Measurements from ENCODE around the gene PIP5K1B. TPM values are rescaled to one million over a fixed set of nuclear protein-coding genes. Genes with fewer than 3 reads are reported as not detected.

Gene PIP5K1B
- total and polyA plus RNA-seq, 2 experiments from 2014 or later: 1.3 to 2.8 TPM

DNA sequence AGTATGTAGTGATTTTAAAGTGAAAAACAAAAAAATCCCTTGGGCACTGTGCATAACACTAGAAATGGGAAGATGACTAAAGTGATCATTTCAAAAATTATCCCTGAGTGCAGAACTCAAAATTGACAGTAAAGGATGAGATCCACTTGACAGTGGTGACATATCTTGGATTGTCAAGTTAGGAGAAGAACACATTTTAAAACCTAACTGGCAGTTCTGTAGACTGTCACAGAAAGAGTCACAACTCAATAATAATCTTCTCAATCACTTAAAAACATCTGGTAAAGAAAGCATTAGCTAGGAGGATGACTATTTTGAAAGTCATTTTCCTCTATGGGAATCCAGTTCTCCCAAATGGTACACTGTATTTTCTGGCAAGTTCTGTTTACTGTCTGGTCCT is 127.1 kb downstream of the PIP5K1B start:
- H3K27me3 ChIP-seq (ENCODE audit: insufficient read depth): no peaks in the 10 kb centered on the region
- ATAC-seq: no peak
- H3K27ac Mint-ChIP-seq: no peak overlapping the region

DNA sequence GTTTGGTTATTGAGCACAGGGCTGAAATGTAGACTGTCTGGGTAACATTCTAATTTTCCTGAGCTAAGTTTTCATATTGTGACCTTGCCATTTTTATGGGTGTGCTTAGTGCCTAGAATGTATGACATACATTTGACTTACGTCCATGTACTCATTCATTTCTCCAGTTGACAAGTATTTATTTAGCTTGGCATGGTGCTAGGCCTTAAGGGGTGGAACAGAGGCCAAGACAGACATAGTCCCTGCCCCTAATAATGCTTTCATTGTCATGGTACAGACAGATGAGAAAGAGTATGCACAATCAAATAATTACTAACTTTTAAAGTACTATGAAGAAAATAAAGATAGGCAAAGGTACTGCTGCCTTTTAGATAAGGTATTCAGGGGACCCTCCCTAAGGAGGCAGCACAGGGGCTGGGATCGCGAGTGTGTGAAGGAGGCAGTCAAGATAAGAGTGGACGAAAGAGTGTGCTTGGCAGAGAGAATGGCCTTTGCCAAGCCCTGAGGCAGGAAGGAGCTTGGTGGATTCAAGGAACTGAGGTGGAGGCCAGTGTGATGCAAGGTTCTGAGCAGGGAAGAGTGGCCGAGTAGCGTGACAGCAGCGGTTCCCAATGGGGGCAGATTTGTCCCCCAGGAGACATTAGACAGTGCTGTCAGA is 128.0 kb downstream of the PIP5K1B start:
- Histone ChIP-seq H3K36me3 (ENCODE audit: insufficient read depth) (no peaks in the 10 kb centered on the region), H3F3A (replicated peaks; ENCODE audit: low read depth) (no peaks in the 10 kb centered on the region), H3K79me2 (replicated peaks; ENCODE audit: insufficient read depth) (no peaks in the 10 kb centered on the region), H3K4me1 (ENCODE audit: insufficient read depth) (peaks cover 10% of the 10 kb centered on the region), H3K27ac (ENCODE audit: low read depth) (no peak overlapping the region), H3K4me3 (no peak overlapping the region), H4K20me1 (replicated peaks; ENCODE audit: insufficient read depth) (no peaks in the 10 kb centered on the region), H3K9me2 (ENCODE audit: insufficient read depth) (no peaks in the 10 kb centered on the region), H2AFZ (no peak overlapping the region), H3K4me2 (no peak overlapping the region), H3K27me3 (ENCODE audit: insufficient read depth) (no peaks in the 10 kb centered on the region)
- Mint-ChIP-seq H3K27me3 (ENCODE audit: insufficient read depth, low read depth, poor library complexity) (peaks cover 4% of the 10 kb centered on the region), H3K4me1 (peaks cover 18% of the 10 kb centered on the region), H3K9me3 (no peaks in the 10 kb centered on the region; the same call in 2 of the 3 replicates), H3K27ac (peak overlapping the region; percentile 80), H3K4me3 (no peak overlapping the region), H3K36me3 (ENCODE audit: low read depth) (no peaks in the 10 kb centered on the region; the same call in 2 of the 3 replicates)
- no peak for DNase-seq (ENCODE audit: low spot score)
- no peak for ATAC-seq
- TF ChIP-seq REST (IDR thresholded peaks at IDR 0.05; ENCODE audit: unreplicated experiment) (no peak), ZNF114 (CRISPR knock-in tag; IDR thresholded peaks at IDR 0.05) (no peak), NANOG (IDR thresholded peaks at IDR 0.05; ENCODE audit: borderline replicate concordance) (no peak), EZH2 (IDR thresholded peaks at IDR 0.05; ENCODE audit: low read depth, unreplicated experiment) (no peak), EZH2phosphoT487 (IDR thresholded peaks at IDR 0.05; ENCODE audit: unreplicated experiment) (no peak), POLR2AphosphoS5 (IDR thresholded peaks at IDR 0.05; ENCODE audit: low read depth) (no peak), STAT1 (IDR thresholded peaks at IDR 0.05; ENCODE audit: unreplicated experiment) (no peak), JUNB (IDR thresholded peaks at IDR 0.05; ENCODE audit: unreplicated experiment) (no peak), ZNF331 (CRISPR knock-in tag; IDR thresholded peaks at IDR 0.05; ENCODE audit: low read depth) (no peak), CTCF (conservative IDR thresholded peaks at IDR 0.05; ENCODE audit: low read depth in 2 of 2) (no peak), CREB1 (CRISPR knock-in tag; IDR thresholded peaks at IDR 0.05; ENCODE audit: low read depth) (no peak)
- TF ChIP-seq, protein P1, sequence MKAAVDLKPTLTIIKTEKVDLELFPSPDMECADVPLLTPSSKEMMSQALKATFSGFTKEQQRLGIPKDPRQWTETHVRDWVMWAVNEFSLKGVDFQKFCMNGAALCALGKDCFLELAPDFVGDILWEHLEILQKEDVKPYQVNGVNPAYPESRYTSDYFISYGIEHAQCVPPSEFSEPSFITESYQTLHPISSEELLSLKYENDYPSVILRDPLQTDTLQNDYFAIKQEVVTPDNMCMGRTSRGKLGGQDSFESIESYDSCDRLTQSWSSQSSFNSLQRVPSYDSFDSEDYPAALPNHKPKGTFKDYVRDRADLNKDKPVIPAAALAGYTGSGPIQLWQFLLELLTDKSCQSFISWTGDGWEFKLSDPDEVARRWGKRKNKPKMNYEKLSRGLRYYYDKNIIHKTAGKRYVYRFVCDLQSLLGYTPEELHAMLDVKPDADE (IDR thresholded peaks at IDR 0.05): no peak

More for the DNA sequence above, 127.1 kb downstream of the PIP5K1B start:
- DNase-seq (ENCODE audit: low spot score): no peak
- Mint-ChIP-seq H3K27me3 (ENCODE audit: insufficient read depth, low read depth, poor library complexity) (peaks cover 4% of the 10 kb centered on the region), H3K9me3 (no peaks in the 10 kb centered on the region; the same call in 2 of the 3 replicates), H3K4me3 (no peak overlapping the region), H3K4me1 (peaks cover 19% of the 10 kb centered on the region), H3K36me3 (ENCODE audit: low read depth) (no peaks in the 10 kb centered on the region; the same call in 2 of the 3 replicates)
- no peak overlapping the region for H3K27ac ChIP-seq (ENCODE audit: low read depth)
- no peaks in the 10 kb centered on the region for H3K79me2 ChIP-seq (replicated peaks; ENCODE audit: insufficient read depth)
- no peak overlapping the region for H3K4me2 ChIP-seq
- no peaks in the 10 kb centered on the region for H3K9me2 ChIP-seq (ENCODE audit: insufficient read depth)
- H2AFZ ChIP-seq: no peak overlapping the region
- H3K4me3 ChIP-seq: no peak overlapping the region
- H3K36me3 ChIP-seq (ENCODE audit: insufficient read depth): no peaks in the 10 kb centered on the region
- peaks cover 10% of the 10 kb centered on the region for H3K4me1 ChIP-seq (ENCODE audit: insufficient read depth)
- no peaks in the 10 kb centered on the region for H3F3A ChIP-seq (replicated peaks; ENCODE audit: low read depth)
- H4K20me1 ChIP-seq (replicated peaks; ENCODE audit: insufficient read depth): no peaks in the 10 kb centered on the region
- TF ChIP-seq, protein P1 (IDR thresholded peaks at IDR 0.05): no peak
- TF ChIP-seq EZH2 (IDR thresholded peaks at IDR 0.05; ENCODE audit: low read depth, unreplicated experiment) (no peak), POLR2AphosphoS5 (IDR thresholded peaks at IDR 0.05; ENCODE audit: low read depth) (no peak)

Data from GM23338 (cell line).